Measurements from ENCODE around the gene IQCE. TPM values are rescaled to one million over a fixed set of nuclear protein-coding genes. Genes with fewer than 3 reads are reported as not detected.

IQCE gene
- total RNA-seq, 1 donor from 2014 or later: 22.2 TPM

- ATAC-seq (peak; percentile 38), DNase-seq (no peak)
- Histone ChIP-seq H3K36me3 (peaks cover 3% of the 10 kb centered on the region), H3K27me3 (no peaks in the 10 kb centered on the region), H3K9me3 (no peaks in the 10 kb centered on the region), H3K4me1 (peaks cover 8% of the 10 kb centered on the region), H3K27ac (no peak overlapping the region), H3K4me3 (no peak overlapping the region)
- intact Hi-C loops (cut with DNase I): no loop called here
- TF ChIP-seq CTCF (IDR thresholded peaks at IDR 0.05): no peak
Observed at GRCh38 chr7:2663121-2663886, 104.5 kb downstream of the IQCE start.

GRCh38 chr7:2663960-2664359 lies 105.2 kb downstream of the IQCE start:
- peaks cover 8% of the 10 kb centered on the region for H3K4me1 ChIP-seq
- DNase-seq: no peak
- intact Hi-C loops (cut with DNase I): no loop called here
- H3K4me3 ChIP-seq: no peak overlapping the region
- H3K36me3 ChIP-seq: no peaks in the 10 kb centered on the region
- H3K27me3 ChIP-seq: no peaks in the 10 kb centered on the region
- ATAC-seq: no peak
- no peaks in the 10 kb centered on the region for H3K9me3 ChIP-seq
- no peak for TF ChIP-seq CTCF (IDR thresholded peaks at IDR 0.05)
- H3K27ac ChIP-seq: no peak overlapping the region

Small RNA genes within 50 kb of the gene (microRNA-seq; reads per million reads assigned to microRNA genes)
- gene MIR4648 (ENCODE audit: borderline microRNAs expressed): not detected

Other genes with a start within 250 kb of the IQCE start
- 60.1 TPM for gene SNX8, start 244.5 kb upstream of the IQCE start, total RNA-seq
- gene EIF3B, start 204.2 kb upstream of the IQCE start, total RNA-seq: 107 TPM
- gene CHST12, start 155.4 kb upstream of the IQCE start, total RNA-seq: 29.8 TPM
- gene GRIFIN, start 82.6 kb upstream of the IQCE start, total RNA-seq: not detected
- gene LFNG, start 39.2 kb upstream of the IQCE start, total RNA-seq: 35.4 TPM
- gene BRAT1, start 3.5 kb upstream of the IQCE start, total RNA-seq: 24.1 TPM
- gene TTYH3, start 73.0 kb downstream of the IQCE start, total RNA-seq: 48.8 TPM
- 0.29 TPM for gene AMZ1, start 129.2 kb downstream of the IQCE start, total RNA-seq